CD14-positive monocyte (primary cell): Measurements from ENCODE around the gene PPP2CA. TPM values are rescaled to one million over a fixed set of nuclear protein-coding genes. Genes with fewer than 3 reads are reported as not detected.

ENCODE experiments used
- DNase-seq, 3 donors: peaks; one replicate each; pipeline ENCODE4 v3.0.0-alpha.2; 2011 to 2022
- H2AFZ ChIP-seq: 2 replicates; pipeline ENCODE4 v1.6.0; 2012; ENCODE audit warnings: mild to moderate bottlenecking, low read depth, low read length, inconsistent platforms; ENCODE audit not compliant: insufficient read depth, poor library complexity, severe bottlenecking
- H3K27ac ChIP-seq, 2 donors: 1 replicate in 1 of 2; 2 replicates in 1 of 2; pipeline ENCODE4 v1.5.1; 2012 to 2013; ENCODE audit warnings: low read length in 2 of 2, control low read depth in 1 of 2, inconsistent platforms in 1 of 2, low read depth in 1 of 2, mild to moderate bottlenecking in 1 of 2
- H3K27me3 ChIP-seq, 2 donors: one replicate each; pipeline versions ENCODE4 v1.6.0 to v1.6.1; 2011 to 2013; ENCODE audit warnings: low read length in 2 of 2; ENCODE audit not compliant: control insufficient read depth in 2 of 2, insufficient read depth in 2 of 2
- H3K36me3 ChIP-seq, 2 donors: replicated peaks in 1 of 2; 1 replicate in 1 of 2; 2 replicates in 1 of 2; pipeline versions ENCODE4 v1.5.1 to v1.6.1; 2012 to 2013; ENCODE audit warnings: low read length in 2 of 2, control low read depth in 1 of 2, inconsistent platforms in 1 of 2, mild to moderate bottlenecking in 1 of 2; ENCODE audit not compliant: insufficient read depth in 2 of 2, control insufficient read depth in 1 of 2
- H3K4me1 ChIP-seq, 2 donors: 1 replicate in 1 of 2; 2 replicates in 1 of 2; pipeline versions ENCODE4 v1.5.1 to v1.6.1; 2012 to 2013; ENCODE audit warnings: low read length in 2 of 2, control low read depth in 1 of 2, inconsistent platforms in 1 of 2, mild to moderate bottlenecking in 1 of 2, moderate library complexity in 1 of 2; ENCODE audit not compliant: insufficient read depth in 2 of 2, control insufficient read depth in 1 of 2
- H3K4me2 ChIP-seq: replicated peaks from 2 replicates; pipeline ENCODE3; 2012; ENCODE audit warnings: low read length, moderate library complexity, mild to moderate bottlenecking; ENCODE audit not compliant: poor library complexity, severe bottlenecking; ENCODE audit errors: extremely low read depth
- H3K4me3 ChIP-seq, 3 experiments: fragments of 200-600 bp in 1 of 3; sonication (generic) in 1 of 3; replicated peaks in 1 of 3; 1 replicate in 2 of 3; 2 replicates in 1 of 3; pipeline ENCODE4 v1.5.1; 2011 to 2013; ENCODE audit warnings: low read length in 3 of 3, mild to moderate bottlenecking in 3 of 3, control low read depth in 2 of 3, low read depth in 2 of 3, inconsistent platforms in 1 of 3, moderate library complexity in 1 of 3
- H3K79me2 ChIP-seq: 2 replicates; pipeline ENCODE4 v1.6.0; 2012; ENCODE audit warnings: mild to moderate bottlenecking, control low read depth, inconsistent platforms, low read length, moderate library complexity; ENCODE audit not compliant: insufficient read depth
- H3K9ac ChIP-seq: 2 replicates; pipeline ENCODE4 v1.6.0; 2017; ENCODE audit warnings: low read length, mild to moderate bottlenecking; ENCODE audit not compliant: insufficient read depth, poor library complexity, severe bottlenecking
- H3K9me3 ChIP-seq, 2 donors: replicated peaks in 1 of 2; 1 replicate in 1 of 2; 2 replicates in 1 of 2; pipeline versions ENCODE4 v1.5.1 to v1.6.1; 2012 to 2013; ENCODE audit warnings: low read length in 2 of 2, control low read depth in 1 of 2; ENCODE audit not compliant: control insufficient read depth in 1 of 2, insufficient read depth in 1 of 2
- H4K20me1 ChIP-seq: 2 replicates; pipeline ENCODE4 v1.6.0; 2012; ENCODE audit warnings: mild to moderate bottlenecking, low read length, control low read depth, moderate library complexity; ENCODE audit not compliant: insufficient read depth
- H3K27ac Mint-ChIP-seq, 7 donors: one replicate each; pipeline ENCODE4 v1.8.0; 2020; ENCODE audit warnings: mild to moderate bottlenecking in 7 of 7, mixed read lengths in 7 of 7, moderate library complexity in 6 of 7, inconsistent platforms in 2 of 7
- H3K27me3 Mint-ChIP-seq, 3 donors: one replicate each; pipeline ENCODE4 v1.8.0; 2021 to 2022; ENCODE audit warnings: low read depth in 3 of 3, mild to moderate bottlenecking in 3 of 3, mixed read lengths in 3 of 3, moderate library complexity in 3 of 3, inconsistent platforms in 1 of 3
- H3K36me3 Mint-ChIP-seq, 2 donors: one replicate each; pipeline ENCODE4 v1.8.0; 2020; ENCODE audit warnings: mixed read lengths in 2 of 2, inconsistent platforms in 1 of 2, mild to moderate bottlenecking in 1 of 2
- H3K4me1 Mint-ChIP-seq: one replicate; pipeline ENCODE4 v1.8.0; 2020; ENCODE audit warnings: mild to moderate bottlenecking, mixed read lengths
- H3K4me3 Mint-ChIP-seq, 2 donors: one replicate each; pipeline ENCODE4 v1.8.0; 2020; ENCODE audit warnings: mild to moderate bottlenecking in 2 of 2, mixed read lengths in 2 of 2, moderate library complexity in 1 of 2
- H3K9me3 Mint-ChIP-seq, 7 donors: one replicate each; pipeline ENCODE4 v1.8.0; 2020 to 2022; ENCODE audit warnings: mixed read lengths in 7 of 7, mild to moderate bottlenecking in 6 of 7, moderate library complexity in 6 of 7, inconsistent platforms in 2 of 7
- CTCF ChIP-seq: fragments of 200-600 bp; IDR thresholded peaks from one replicate; pipeline ENCODE4 v1.8.0; 2022; ENCODE audit warnings: antibody characterized with exemption, mild to moderate bottlenecking
- WGBS: methylation state at CpG from one replicate; pipeline ENCODE4 v1.1.5; 2013; ENCODE audit warnings: missing lambda C conversion rate; ENCODE audit not compliant: insufficient coverage; 5-methylcytosine and 5-hydroxymethylcytosine counted together
- intact Hi-C, 2 donors: fragments of 100-400 bp; cut with micrococcal nuclease; formaldehyde crosslinking; loops; one replicate each; pipeline versions ENCODE4 v1.15.0 to v1.15.1; 2023
- polyA plus RNA-seq, 3 donors: library from polyadenylated mRNA; depleted of rRNA in 1 of 3; unstranded in 2 of 3; stranded (reverse) in 1 of 3; fragments of 300-500 nt in 2 of 3; fragments of >200 nt in 1 of 3; fragmentation: Illumina TruSeq in 2 of 3; gene quantifications; 1 replicate in 2 of 3; 2 replicates in 1 of 3; pipeline ENCODE4 v1.2.3, GENCODE V29; 2012 to 2021

PPP2CA gene
- polyA plus RNA-seq, 3 donors = 82.5 to 245 (median 225) TPM

- Histone ChIP-seq H3K36me3 (no peaks in the 10 kb centered on the region), H3K9me3 (no peaks in the 10 kb centered on the region), H3K27ac (no peak overlapping the region), H3K4me2 (no peak overlapping the region), H3K9ac (no peak overlapping the region), H4K20me1 (no peaks in the 10 kb centered on the region), H2AFZ (no peak overlapping the region), H3K4me1 (no peaks in the 10 kb centered on the region), H3K27me3 (no peaks in the 10 kb centered on the region), H3K79me2 (no peaks in the 10 kb centered on the region), H3K4me3 (no peak overlapping the region)
- intact Hi-C loops = loop anchor here (1.0 to 10.0 kb wide), 4 partner anchors 103 to 400 kb away; partner anchors contain the start of gene UBE2B (in 2 of the 2)
- peaks cover 0 to 2% (median 0%) of the 10 kb centered on the region in 7 donors for H3K9me3 Mint-ChIP-seq
- peak overlapping the region in 1 of 7 donors; percentile 34 for H3K27ac Mint-ChIP-seq
- peak; percentile 96 for TF ChIP-seq CTCF
- H3K4me1 Mint-ChIP-seq = peaks cover 8% of the 10 kb centered on the region
- H3K36me3 Mint-ChIP-seq = no peaks in the 10 kb centered on the region
- 75% methylated on average over 10 of the region's 11 CpGs for WGBS
- H3K27me3 Mint-ChIP-seq = peaks cover 0 to 10% (median 5%) of the 10 kb centered on the region in 3 donors
- peak; percentile 66 to 78 (median 74) for DNase-seq
- no peak overlapping the region for H3K4me3 Mint-ChIP-seq
These were observed 41.4 kb downstream of the PPP2CA start for GRCh38 chr5:134184155-134185135.

- H2AFZ ChIP-seq = no peak overlapping the region
- Mint-ChIP-seq H3K27me3 (peaks cover 0 to 10% (median 5%) of the 10 kb centered on the region in 3 donors), H3K4me1 (peaks cover 3% of the 10 kb centered on the region), H3K9me3 (no peaks in the 10 kb centered on the region), H3K36me3 (no peaks in the 10 kb centered on the region), H3K4me3 (no peak overlapping the region), H3K27ac (no peak overlapping the region)
- H3K4me1 ChIP-seq = no peaks in the 10 kb centered on the region
- intact Hi-C loops = loop anchor here (5.0 to 10.0 kb wide), 3 partner anchors 104 to 401 kb away; partner anchors contain the start of gene UBE2B (in 2 of the 2)
- DNase-seq = no peak
- H3K9ac ChIP-seq = no peak overlapping the region
- H3K27me3 ChIP-seq = no peaks in the 10 kb centered on the region
- H3K9me3 ChIP-seq = no peaks in the 10 kb centered on the region
- no peak overlapping the region for H3K4me3 ChIP-seq
- no peak overlapping the region for H3K4me2 ChIP-seq
- no peak for TF ChIP-seq CTCF
- no peaks in the 10 kb centered on the region for H4K20me1 ChIP-seq
- H3K27ac ChIP-seq = no peak overlapping the region
- no peaks in the 10 kb centered on the region for H3K36me3 ChIP-seq
- no peaks in the 10 kb centered on the region for H3K79me2 ChIP-seq
These were observed 42.4 kb downstream of the PPP2CA start for GRCh38 chr5:134183481-134183880.
